Activated T-cell treated with anti-CD3 and anti-CD28 coated beads, Interleukin-2, amount 50 U/mL, for 72 hours (primary cell): ENCODE measurements around the gene CLDN5. TPM values are rescaled to one million over a fixed set of nuclear protein-coding genes. Genes with fewer than 3 reads are reported as not detected.

Experiments
- ATAC-seq, 2 donors: fragments of 150-1000 bp; cut with Tn5 transposase; replicated peaks in 1 of 2; 2 replicates each; pipeline ENCODE4 v1.10.0; 2021; ENCODE audit warnings: moderate library complexity in 2 of 2, mild to moderate bottlenecking in 1 of 2
- DNase-seq, 2 donors: peaks; one replicate each; pipeline ENCODE4 v3.0.0; 2021 to 2022; ENCODE audit warnings: mixed read lengths in 1 of 2
- H3K27ac Mint-ChIP-seq: one replicate; pipeline ENCODE4 v1.8.0; 2022; ENCODE audit warnings: mild to moderate bottlenecking, moderate library complexity, mixed read lengths
- H3K27me3 Mint-ChIP-seq: one replicate; pipeline ENCODE4 v1.8.0; 2022; ENCODE audit warnings: low read depth, mixed read lengths
- H3K36me3 Mint-ChIP-seq, 2 donors: one replicate each; pipeline ENCODE4 v1.8.0; 2022; ENCODE audit warnings: mixed read lengths in 2 of 2, mild to moderate bottlenecking in 1 of 2; ENCODE audit not compliant: insufficient read depth in 2 of 2
- H3K4me1 Mint-ChIP-seq: one replicate; pipeline ENCODE4 v1.8.0; 2022; ENCODE audit warnings: low read depth, mixed read lengths
- H3K4me3 Mint-ChIP-seq, 2 donors: one replicate each; pipeline ENCODE4 v1.8.0; 2022; ENCODE audit warnings: mild to moderate bottlenecking in 2 of 2, mixed read lengths in 2 of 2, moderate library complexity in 2 of 2
- H3K9me3 Mint-ChIP-seq, 2 donors: one replicate each; pipeline ENCODE4 v1.8.0; 2022; ENCODE audit warnings: mixed read lengths in 2 of 2
- total RNA-seq, 2 donors: library from RNA; stranded (reverse); gene quantifications; one replicate each; pipeline ENCODE4 v1.2.3, GENCODE V29; 2022

Gene CLDN5
- total RNA-seq, 2 donors from 2014 or later = 0.30 to 0.36 TPM

DNA sequence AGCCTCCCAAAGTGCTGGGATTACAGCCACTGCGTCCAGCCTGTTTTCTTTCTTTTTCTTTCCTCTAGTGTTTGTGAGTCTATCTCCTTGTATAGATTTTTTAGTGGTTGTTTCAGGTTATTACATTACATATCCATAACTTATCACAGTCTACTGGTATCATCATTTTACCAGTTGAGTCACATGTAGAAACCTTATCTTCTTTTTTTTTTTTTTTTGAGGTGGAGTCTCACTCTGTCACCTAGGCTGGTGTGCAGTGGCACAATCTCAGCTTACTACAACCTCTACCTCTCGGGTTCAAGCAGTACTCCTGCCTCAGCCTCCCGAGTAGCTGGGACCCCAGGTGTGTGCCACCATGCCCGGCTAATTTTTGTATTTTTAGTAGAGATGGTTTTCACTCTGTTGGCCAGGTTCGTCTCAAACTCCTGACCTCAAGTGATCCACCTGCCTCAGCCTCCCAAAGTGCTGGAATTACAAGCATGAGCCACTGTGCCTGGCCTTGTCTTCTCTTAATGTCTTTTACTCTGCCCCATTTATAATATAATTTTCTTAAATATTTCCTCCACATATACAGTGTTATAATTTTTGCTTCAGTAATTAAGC is 33.5 kb downstream of the CLDN5 start:
- H3K9me3 Mint-ChIP-seq = no peaks in the 10 kb centered on the region
- ATAC-seq (peak; percentile 77 to 83), DNase-seq (no peak)
- H3K27ac Mint-ChIP-seq = peak overlapping the region; percentile 2
- H3K36me3 Mint-ChIP-seq = peaks cover 13 to 51% of the 10 kb centered on the region in 2 donors
- no peaks in the 10 kb centered on the region for H3K27me3 Mint-ChIP-seq
- H3K4me3 Mint-ChIP-seq = peak overlapping the region in 1 of 2 donors; percentile 48
- H3K4me1 Mint-ChIP-seq = peaks cover 41% of the 10 kb centered on the region

DNA sequence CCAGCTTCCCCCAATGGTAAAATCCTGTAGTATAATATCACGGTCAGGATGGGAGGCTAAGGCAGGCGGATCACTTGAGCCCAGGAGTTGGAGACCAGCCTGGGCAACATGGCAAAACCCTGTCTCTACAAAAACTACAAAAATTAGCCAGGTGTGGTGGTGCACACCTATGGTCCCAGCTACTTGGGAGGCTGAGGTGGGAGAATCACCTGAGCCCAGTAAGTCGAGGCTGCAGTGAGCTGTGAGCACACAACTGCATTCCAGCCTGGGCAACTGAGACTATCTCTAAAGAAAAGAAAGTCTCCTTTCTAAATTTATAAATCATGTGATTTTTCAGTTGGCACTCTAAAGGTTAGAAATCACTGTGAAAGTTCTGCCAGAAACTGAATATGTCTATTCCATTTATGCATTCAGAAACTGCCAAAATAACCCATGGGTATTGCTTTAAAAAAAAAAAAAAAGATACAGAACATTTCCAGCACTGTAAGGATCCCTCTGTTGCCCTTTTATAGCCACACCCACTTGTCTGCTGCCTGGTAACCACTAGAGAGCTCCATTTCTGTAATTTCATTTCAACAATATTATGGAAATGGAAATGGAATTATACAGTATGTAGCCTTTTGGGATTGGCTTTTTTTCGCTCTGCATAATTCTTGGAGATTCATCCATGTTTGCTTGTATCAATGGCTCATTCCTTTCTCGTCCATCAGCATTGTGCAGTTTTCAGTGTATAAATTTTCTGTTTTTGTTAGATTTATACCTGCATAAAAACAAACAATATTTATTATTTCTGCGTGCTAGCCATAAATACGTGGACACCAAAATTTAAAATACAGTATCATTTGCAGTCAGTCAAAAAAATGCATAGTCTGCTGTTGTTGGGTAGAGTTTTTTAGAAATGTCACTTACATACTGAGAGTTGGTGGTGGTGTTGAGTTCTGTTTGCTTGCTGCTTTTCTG is 35.0 kb downstream of the CLDN5 start:
- Mint-ChIP-seq H3K27me3 (no peaks in the 10 kb centered on the region), H3K4me3 (peak overlapping the region in 1 of 2 donors; percentile 53), H3K27ac (no peak overlapping the region), H3K36me3 (peaks cover 16 to 49% of the 10 kb centered on the region in 2 donors), H3K4me1 (peaks cover 41% of the 10 kb centered on the region), H3K9me3 (no peaks in the 10 kb centered on the region)
- no peak for DNase-seq
- ATAC-seq = no peak

DNA sequence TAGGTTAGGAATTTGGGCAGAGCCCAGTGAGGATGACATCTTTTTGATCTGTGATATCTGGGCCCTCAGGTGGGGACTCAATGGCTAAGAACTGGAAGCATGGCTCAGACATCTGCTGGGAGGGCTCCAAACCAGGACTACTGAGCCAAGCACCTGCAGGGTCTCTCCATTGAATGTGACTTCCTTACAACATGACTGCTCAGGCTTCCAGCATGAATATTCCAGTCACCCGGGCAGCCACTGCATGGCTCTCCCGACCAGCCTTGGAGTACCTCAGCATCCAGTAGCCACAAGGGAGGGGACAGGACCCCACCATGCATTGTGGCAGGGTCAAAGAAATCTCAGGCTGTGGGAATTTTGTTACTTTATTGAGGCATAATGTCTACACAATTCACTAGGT is 35.9 kb downstream of the CLDN5 start:
- H3K4me1 Mint-ChIP-seq = peaks cover 46% of the 10 kb centered on the region
- H3K4me3 Mint-ChIP-seq = no peak overlapping the region
- DNase-seq (no peak), ATAC-seq (no peak)
- H3K9me3 Mint-ChIP-seq = no peaks in the 10 kb centered on the region
- peaks cover 19 to 52% of the 10 kb centered on the region in 2 donors for H3K36me3 Mint-ChIP-seq
- no peak overlapping the region for H3K27ac Mint-ChIP-seq
- H3K27me3 Mint-ChIP-seq = no peaks in the 10 kb centered on the region

DNA sequence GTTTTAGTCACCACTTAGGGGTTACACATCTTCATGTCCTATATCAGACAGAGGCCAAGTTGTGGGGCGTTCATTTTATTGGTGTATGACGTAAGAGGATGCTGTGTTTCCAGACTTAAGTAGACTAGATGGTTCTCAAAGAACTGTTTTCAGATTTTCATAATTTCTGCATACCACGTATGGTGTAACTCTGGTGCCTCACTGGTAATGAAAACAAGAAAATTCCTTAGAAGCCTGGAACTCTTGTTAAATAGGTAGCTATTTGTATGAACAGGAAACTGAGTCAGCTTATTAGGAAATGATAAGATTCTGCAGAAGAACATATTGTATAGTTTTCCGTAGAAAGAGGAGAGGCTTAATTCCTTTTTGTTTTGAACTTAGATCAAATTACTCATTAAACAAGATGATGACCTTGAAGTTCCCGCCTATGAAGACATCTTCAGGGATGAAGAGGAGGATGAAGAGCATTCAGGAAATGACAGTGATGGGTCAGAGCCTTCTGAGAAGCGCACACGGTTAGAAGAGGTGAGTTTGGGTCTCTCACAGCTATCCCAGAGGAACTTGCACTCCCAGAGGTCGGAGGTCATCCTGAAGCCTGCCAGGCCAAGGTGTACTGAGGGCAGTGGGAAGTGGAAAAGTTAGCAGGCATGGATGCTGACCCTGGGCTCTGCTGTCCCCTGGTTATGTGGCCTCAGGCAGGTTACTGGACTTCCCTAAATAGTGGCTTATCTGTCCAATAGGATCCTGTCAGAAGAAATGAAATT is 40.5 kb downstream of the CLDN5 start:
- Mint-ChIP-seq H3K36me3 (peaks cover 11 to 42% of the 10 kb centered on the region in 2 donors), H3K27ac (peak overlapping the region; percentile 85), H3K4me3 (peak overlapping the region; percentile 26 to 63), H3K27me3 (no peaks in the 10 kb centered on the region), H3K9me3 (no peaks in the 10 kb centered on the region), H3K4me1 (peaks cover 26% of the 10 kb centered on the region)
- no peak for ATAC-seq
- DNase-seq = no peak

DNA sequence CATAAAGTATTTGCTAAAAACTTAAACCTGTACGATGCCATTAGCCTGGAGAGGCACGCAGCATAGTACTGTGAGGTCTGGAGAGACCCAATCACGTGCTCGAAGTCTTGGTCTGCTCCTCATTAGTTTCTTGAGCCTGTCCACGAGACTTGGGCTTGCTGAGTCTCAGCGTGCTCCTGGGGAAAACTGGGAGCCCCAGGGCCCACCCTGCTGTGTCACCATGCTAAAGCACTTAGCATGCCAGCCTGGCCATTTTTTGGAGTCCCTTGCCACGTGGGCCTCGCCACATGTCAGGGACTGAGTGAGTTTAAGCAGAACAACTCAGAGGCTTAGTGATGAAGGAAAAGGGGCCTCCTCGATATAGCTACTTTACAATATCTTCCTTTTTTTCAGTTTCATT is 41.9 kb downstream of the CLDN5 start:
- Mint-ChIP-seq H3K27ac (peak overlapping the region; percentile 43), H3K4me3 (peak overlapping the region in 1 of 2 donors; percentile 31)

DNA sequence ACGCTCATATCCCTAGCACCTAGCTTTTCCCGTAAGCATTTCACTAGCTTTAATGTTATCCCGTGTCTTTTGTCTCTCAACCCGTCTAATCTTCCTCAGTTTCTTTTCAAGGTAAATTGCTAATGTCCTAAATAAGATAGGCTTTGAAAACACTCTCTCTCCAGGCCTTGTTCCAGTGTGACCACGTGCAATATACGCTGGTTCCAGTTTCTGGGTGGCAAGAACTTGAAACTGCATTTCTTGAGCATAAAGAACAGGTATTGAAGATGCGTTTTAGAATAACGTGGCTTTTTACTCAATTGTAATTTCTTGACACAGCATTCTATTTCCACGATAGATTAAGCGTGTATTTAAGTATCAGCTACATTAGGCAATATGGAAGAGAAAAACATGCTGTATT is 43.4 kb downstream of the CLDN5 start:
- Mint-ChIP-seq H3K4me3 (peak overlapping the region; percentile 87 to 100), H3K36me3 (peaks cover 11 to 34% of the 10 kb centered on the region in 2 donors), H3K27me3 (no peaks in the 10 kb centered on the region), H3K4me1 (peaks cover 48% of the 10 kb centered on the region), H3K27ac (peak overlapping the region; percentile 21), H3K9me3 (no peaks in the 10 kb centered on the region)
- ATAC-seq (no peak), DNase-seq (no peak)

More for the DNA sequence above, 41.9 kb downstream of the CLDN5 start:
- peaks cover 36% of the 10 kb centered on the region for H3K4me1 Mint-ChIP-seq
- peaks cover 11 to 40% of the 10 kb centered on the region in 2 donors for H3K36me3 Mint-ChIP-seq
- no peak for DNase-seq
- H3K27me3 Mint-ChIP-seq = no peaks in the 10 kb centered on the region
- ATAC-seq = no peak
- H3K9me3 Mint-ChIP-seq = no peaks in the 10 kb centered on the region

DNA sequence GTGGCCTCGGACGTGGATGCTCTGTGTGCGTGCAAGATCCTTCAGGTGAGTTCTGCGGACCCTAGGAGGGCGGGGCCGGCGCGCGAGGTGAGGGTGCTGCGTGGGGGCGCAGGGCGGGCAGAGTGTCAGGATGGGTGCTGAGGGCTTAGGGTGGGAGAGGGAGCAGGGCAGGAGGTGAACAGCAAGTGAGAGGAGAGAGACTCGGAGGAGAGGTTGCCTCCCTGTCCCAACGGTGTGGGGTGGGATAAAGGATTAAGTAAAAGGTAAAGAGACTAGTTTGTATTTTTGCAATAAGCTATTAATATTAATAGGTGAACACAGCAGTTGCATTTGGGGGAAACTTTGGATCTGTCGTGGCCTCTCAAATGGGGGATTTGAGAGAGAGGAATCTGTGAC is 44.0 kb downstream of the CLDN5 start:
- no peaks in the 10 kb centered on the region for H3K27me3 Mint-ChIP-seq
- H3K4me3 Mint-ChIP-seq = peak overlapping the region; percentile 87 to 100
- no peaks in the 10 kb centered on the region for H3K9me3 Mint-ChIP-seq
- peaks cover 52% of the 10 kb centered on the region for H3K4me1 Mint-ChIP-seq
- ATAC-seq (no peak), DNase-seq (peak in 1 of 2 donors; percentile 33)
- peak overlapping the region; percentile 82 for H3K27ac Mint-ChIP-seq
- peaks cover 11 to 31% of the 10 kb centered on the region in 2 donors for H3K36me3 Mint-ChIP-seq

DNA sequence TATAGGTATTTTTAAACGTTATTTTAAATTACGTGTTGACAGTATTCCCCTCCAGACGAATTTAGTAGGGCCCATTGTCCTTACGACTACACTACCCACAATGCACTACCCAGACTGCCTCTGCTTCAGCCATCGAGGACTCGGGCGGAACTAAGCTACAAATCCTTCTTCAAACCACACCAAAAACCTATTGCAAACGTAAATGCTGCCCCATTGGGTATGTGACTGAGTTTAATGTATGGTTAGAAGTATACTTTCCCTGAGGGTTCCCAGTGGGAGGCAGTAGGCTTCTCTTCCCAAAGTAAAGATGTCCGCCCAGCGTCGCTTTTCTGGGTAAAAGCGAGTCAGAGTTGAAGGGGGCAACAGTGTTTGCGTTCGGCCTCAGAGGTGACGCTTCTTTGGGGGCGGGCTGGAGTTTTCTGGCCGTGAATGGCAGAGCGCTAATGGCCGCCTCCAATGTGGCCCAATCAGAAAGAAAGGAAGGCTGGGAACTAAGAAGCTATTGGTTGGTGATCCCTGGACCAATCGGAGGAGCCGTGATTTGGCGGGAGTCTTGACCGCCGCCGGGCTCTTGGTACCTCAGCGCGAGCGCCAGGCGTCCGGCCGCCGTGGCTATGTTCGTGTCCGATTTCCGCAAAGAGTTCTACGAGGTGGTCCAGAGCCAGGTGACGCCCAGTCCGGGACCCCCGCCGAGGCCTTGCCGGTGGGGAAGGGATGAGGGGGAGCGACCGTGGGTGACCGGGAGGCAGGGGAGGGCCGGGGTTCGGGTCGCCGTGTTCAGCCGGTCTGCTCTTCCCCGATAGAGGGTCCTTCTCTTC is 44.6 kb downstream of the CLDN5 start, which contains the start of gene CDC45:
TSS of gene CDC45 (plus strand) at position 566 of the 818 bp plus-strand sequence. CDS start at position 615, 49 bp downstream.
- Mint-ChIP-seq H3K36me3 (peaks cover 9 to 25% of the 10 kb centered on the region in 2 donors), H3K27ac (peak within 1 kb of the TSS; percentile 99), H3K4me1 (peaks cover 52% of the 10 kb centered on the region), H3K4me3 (peak within 1 kb of the TSS; percentile 87 to 100), H3K9me3 (no peaks in the 10 kb centered on the region), H3K27me3 (no peaks in the 10 kb centered on the region)
- DNase-seq (peak; percentile 94 to 95), ATAC-seq (peak; percentile 90)

DNA sequence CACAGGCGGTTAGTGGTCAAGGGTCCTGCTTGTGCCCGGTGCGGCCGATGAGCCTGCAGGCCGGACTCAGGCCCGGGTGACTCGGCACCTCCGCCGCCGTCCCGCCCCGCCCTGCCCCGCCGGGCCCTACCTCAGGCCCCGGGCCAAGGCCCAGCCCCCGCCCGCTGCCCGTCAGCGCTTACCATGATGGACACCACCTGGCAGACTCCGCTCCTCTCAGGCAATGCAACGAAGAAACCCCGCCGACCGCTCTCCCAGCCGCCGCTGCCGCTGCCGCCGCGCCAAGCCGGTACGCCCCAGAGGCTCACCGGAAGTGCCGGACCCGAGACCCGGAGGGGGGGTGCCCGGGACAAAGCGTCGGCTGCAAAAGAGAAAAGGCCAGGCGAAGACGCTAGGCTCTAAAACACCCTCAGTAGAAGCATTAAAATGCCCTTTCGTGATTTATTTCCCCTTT is 45.3 kb downstream of the CLDN5 start, which contains the start of gene UFD1:
TSS of gene UFD1 (minus strand) at position 293 of the 454 bp plus-strand sequence. CDS start at position 185, 108 bp downstream.
- Mint-ChIP-seq H3K27ac (peak within 1 kb of the TSS; percentile 99), H3K4me3 (peak within 1 kb of the TSS; percentile 87 to 100), H3K4me1 (peaks cover 51% of the 10 kb centered on the region), H3K9me3 (no peaks in the 10 kb centered on the region), H3K27me3 (no peaks in the 10 kb centered on the region), H3K36me3 (peaks cover 8 to 25% of the 10 kb centered on the region in 2 donors)
- ATAC-seq (peak; percentile 66 to 75), DNase-seq (peak; percentile 88 to 89)

DNA sequence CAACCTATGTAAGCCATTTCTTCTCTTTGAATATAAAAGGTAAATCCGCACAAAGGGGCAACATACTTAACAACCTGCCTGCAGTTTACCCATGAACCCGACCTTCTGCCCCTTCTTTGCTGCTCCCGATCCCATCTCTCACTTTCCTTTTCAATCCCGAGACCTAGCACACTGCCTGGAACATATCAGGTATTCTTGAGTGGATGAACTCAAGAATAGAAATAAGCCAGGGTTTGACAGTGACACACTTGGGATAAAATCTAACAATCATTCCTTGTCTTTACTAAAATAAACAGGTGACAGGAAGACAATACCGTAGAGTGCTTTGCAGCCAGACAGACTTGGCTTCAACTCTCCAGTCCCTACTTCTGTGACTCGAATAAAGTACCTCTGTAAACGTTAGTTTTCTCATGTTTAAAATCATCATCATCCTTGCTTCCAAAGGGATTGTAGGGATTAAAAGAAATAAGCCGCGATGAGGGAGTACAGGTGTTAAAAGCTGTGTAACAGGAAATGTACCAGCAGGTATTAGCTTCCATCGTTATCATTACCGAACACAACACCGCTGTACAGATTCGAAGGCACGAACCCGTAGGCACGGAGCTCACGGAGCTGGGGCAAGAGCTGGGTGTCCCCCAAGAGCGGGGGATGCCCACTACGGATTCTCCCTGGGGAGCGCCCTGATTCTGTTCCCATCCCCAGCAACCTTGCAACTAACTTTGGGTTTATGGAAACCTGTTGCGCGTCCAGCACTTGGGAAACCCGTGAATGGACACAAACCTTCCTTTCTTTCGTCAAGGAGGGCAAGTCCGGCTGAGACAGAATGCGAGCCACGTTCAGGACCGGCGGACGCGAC is 45.9 kb downstream of the CLDN5 start:
- H3K4me3 Mint-ChIP-seq = peak overlapping the region; percentile 87 to 100
- peaks cover 5 to 20% of the 10 kb centered on the region in 2 donors for H3K36me3 Mint-ChIP-seq
- DNase-seq (peak in 1 of 2 donors; percentile 20), ATAC-seq (no peak)
- H3K27ac Mint-ChIP-seq = peak overlapping the region; percentile 25
- no peaks in the 10 kb centered on the region for H3K27me3 Mint-ChIP-seq
- peaks cover 44% of the 10 kb centered on the region for H3K4me1 Mint-ChIP-seq
- no peaks in the 10 kb centered on the region for H3K9me3 Mint-ChIP-seq

DNA sequence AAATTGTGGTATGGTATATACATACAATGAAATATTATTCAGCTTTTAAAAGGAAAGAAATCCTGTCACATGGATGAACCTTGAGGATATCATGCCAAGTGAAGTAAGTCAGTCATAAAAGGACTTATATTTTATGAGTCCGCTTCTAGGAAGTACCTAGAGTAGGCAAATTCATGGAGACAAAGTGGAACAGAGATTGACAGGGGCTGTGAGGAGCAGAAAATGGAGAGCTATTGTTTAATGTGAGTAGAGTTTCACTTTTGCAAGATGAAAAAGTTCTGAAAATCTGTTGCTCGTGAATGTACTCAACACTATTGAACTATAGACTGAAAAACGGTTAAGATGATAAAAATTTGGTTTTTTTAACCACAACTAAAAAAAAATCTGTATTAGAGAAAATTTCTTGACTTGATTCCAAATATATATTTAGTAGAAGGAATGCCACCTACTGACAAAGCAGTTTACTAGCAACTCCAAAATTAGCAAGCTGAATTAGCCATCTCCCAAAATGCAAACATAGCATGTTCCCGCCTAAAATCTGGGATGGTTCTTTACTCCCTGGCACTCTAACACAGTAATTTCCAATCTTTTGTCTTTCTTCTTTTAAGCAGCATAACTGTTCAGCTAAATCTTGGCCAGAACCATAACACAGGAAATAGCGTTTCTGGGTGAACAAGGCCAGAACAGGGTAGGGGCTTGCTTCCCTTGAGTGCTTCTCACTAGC is 46.7 kb downstream of the CLDN5 start:
- Mint-ChIP-seq H3K27me3 (no peaks in the 10 kb centered on the region), H3K36me3 (peaks cover 5 to 14% of the 10 kb centered on the region in 2 donors), H3K27ac (peak overlapping the region; percentile 94), H3K4me3 (peak overlapping the region; percentile 87 to 100), H3K9me3 (no peaks in the 10 kb centered on the region), H3K4me1 (peaks cover 40% of the 10 kb centered on the region)
- ATAC-seq = no peak
- no peak for DNase-seq
